ENCODE data around the gene TRMT10B.

The TRMT10B gene

DNA sequence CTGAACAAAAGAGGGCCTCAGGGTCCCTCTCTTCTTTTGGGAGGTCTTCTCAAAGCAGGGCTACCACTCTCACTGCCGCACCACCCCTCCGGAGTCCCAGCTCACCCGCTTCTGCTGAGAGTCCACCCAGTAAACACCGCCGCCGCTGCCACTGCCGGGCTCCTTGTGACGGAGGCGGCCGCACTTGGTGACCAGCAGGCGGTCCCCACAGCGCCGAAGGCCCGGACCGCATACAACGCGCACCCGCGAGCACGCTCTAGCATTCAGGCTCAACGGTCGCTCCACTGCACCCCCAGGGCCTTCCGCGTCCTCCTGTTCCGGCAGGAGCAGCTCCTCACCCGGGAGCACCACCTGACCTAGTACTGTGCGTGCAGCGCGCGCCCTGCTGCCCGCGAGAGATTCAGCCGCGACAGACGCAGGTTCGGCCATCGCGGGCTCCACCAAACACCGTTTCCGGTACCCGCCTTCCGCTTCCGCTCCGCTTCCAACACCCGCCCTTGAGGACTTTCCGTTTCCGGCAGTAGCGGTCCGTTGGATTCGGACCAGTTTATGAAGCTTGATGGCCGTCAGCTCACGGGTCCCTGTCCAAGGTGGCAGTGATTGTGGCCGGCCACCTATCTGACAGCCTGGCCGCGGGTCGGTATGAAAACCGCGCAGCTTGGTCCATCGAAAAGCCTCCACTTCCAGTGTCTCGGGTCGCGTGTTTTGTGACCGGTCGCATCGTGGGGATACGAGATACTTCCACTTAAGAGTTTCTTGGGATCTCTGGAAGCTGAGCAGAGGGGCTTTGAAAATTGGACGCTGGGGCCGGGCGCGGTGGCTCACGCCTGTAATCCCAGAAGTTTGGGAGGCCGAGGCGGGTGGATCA is 31.2 kb downstream of the TRMT10B start, which contains the start of gene EXOSC3:
EXOSC3 (minus strand) TSS at position 449 of the 868 bp plus-strand sequence; CDS start at position 429, 20 bp downstream.
- TF ChIP-seq TAF1 (IDR thresholded peaks at IDR 0.05; ENCODE audit: borderline replicate concordance, low read depth, low read length) (peak; percentile 88), POLR2A (IDR thresholded peaks at IDR 0.05; ENCODE audit: low read depth, low read length) (peak; percentile 98), POLR2AphosphoS5 (IDR thresholded peaks at IDR 0.05; ENCODE audit: low read depth, low read length) (peak; percentile 97)
- FAIRE-seq (peak; percentile 98), DNase-seq (ENCODE audit: insufficient read length) (peak; percentile 70)

DNA sequence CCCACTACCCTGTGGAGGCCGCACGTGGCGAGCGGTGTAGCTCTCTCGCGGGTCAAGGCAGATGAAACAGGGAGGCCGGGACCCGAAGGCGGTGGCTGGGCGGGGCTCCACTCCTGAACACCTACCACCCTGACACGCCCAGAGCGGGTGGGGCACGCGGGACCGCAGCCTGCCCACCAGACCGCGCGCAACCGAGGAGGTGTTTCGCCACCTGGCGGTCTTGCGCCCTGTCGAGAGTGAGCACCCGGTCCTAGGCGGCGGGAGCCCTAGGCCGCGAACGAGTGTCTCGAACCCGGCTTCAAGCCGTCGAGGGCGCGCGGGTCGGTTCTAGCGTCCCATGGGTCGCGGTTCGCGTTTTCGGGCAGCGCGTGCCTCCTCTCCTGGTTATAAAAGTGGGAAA is 33.5 kb downstream of the TRMT10B start:
- TF ChIP-seq POLR2A (IDR thresholded peaks at IDR 0.05; ENCODE audit: low read depth, low read length) (no peak), TAF1 (IDR thresholded peaks at IDR 0.05; ENCODE audit: borderline replicate concordance, low read depth, low read length) (no peak), POLR2AphosphoS5 (IDR thresholded peaks at IDR 0.05; ENCODE audit: low read depth, low read length) (no peak)
- no peak for FAIRE-seq

DNA sequence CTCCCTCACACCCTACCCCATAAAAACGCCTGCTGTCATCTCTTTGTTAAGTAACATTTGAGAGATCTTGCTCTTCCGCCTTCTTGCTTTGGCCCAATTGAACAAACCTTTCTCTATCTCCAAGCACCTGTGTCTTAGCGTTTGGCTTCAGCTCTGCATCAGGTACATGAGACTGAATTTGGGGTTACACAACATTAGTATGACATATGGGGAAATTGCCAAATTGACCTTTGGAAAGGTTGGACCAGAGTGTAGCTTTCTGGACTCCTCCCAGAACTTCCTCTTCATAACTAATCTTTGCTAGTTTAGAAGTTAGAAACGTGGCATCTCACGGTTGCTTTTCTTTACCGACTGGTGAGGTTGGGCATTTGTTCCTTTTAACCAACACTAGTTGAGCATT is 34.7 kb downstream of the TRMT10B start:
- no peak for DNase-seq (ENCODE audit: insufficient read length)
- TF ChIP-seq POLR2A (IDR thresholded peaks at IDR 0.05; ENCODE audit: low read depth, low read length) = no peak
- no peak for TF ChIP-seq POLR2AphosphoS5 (IDR thresholded peaks at IDR 0.05; ENCODE audit: low read depth, low read length)
- TF ChIP-seq TAF1 (IDR thresholded peaks at IDR 0.05; ENCODE audit: borderline replicate concordance, low read depth, low read length) = no peak
- FAIRE-seq = no peak

More for the DNA sequence above, 33.5 kb downstream of the TRMT10B start:
- no peak for DNase-seq (ENCODE audit: insufficient read length)

DNA sequence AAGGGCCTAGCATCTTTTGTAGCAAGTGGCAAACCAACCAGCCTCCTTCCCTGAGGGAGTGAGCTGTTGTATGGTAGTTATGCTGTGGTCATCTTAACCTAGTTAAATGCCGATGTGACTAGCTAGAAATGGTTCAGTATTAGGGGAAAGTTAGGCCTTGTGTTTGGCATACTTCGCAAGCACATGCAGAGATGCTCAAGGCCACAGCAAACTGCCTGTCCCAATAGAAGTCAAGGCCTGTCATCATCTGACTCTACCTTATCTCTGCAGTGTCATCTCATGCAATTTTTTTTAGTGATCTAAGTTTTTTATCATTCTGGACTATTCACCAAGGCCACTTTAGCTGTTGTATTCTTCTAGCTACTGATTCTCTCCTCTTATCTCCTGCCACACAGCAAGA is 36.5 kb downstream of the TRMT10B start:
- no peak for TF ChIP-seq POLR2A (IDR thresholded peaks at IDR 0.05; ENCODE audit: low read depth, low read length)
- TF ChIP-seq TAF1 (IDR thresholded peaks at IDR 0.05; ENCODE audit: borderline replicate concordance, low read depth, low read length) = no peak
- no peak for TF ChIP-seq POLR2AphosphoS5 (IDR thresholded peaks at IDR 0.05; ENCODE audit: low read depth, low read length)
- FAIRE-seq = no peak

DNA sequence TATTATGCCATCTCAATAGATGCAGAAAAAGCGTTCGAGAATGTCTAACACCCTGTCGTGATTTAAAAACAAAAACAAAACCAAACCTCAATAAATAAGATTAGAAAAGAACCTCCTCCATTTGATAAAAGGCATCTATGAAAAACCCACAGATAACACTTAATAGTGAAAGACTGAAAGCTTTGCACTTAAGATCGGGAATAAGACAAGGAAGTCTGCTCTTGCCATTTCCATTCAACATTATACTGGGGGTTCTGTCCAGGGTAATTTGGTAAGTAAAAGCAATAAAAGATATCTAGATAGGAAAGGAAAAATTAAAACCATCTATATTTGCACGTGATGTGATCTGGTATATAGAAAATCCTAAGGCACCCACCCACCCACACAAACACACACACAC is 38.5 kb downstream of the TRMT10B start:
- FAIRE-seq (no peak), DNase-seq (ENCODE audit: insufficient read length) (no peak)
- TF ChIP-seq POLR2A (IDR thresholded peaks at IDR 0.05; ENCODE audit: low read depth, low read length) (no peak), TAF1 (IDR thresholded peaks at IDR 0.05; ENCODE audit: borderline replicate concordance, low read depth, low read length) (no peak), POLR2AphosphoS5 (IDR thresholded peaks at IDR 0.05; ENCODE audit: low read depth, low read length) (no peak)

More for the DNA sequence above, 36.5 kb downstream of the TRMT10B start:
- DNase-seq (ENCODE audit: insufficient read length) = no peak

DNA sequence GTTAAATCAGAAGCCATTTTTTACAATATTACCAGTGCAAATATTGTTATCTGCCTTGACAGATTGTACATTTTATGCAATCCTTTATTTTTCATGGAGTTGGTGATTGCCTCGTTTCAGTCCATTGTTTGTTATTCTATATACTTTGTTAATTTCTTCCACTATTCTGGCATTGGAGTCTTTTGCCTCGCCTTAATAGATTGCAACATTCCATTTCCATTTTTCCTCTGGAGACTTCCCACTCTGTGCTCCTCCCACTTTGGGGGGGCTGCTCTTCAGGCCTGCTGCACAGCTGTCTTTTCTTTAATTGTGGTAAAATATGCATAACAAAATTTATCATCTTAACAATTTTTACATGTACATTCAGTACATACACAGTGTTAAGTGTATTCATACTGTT is 42.6 kb downstream of the TRMT10B start:
- FAIRE-seq (no peak), DNase-seq (ENCODE audit: insufficient read length) (no peak)
- TF ChIP-seq TAF1 (IDR thresholded peaks at IDR 0.05; ENCODE audit: borderline replicate concordance, low read depth, low read length) (no peak), POLR2A (IDR thresholded peaks at IDR 0.05; ENCODE audit: low read depth, low read length) (no peak), POLR2AphosphoS5 (IDR thresholded peaks at IDR 0.05; ENCODE audit: low read depth, low read length) (no peak)

DNA sequence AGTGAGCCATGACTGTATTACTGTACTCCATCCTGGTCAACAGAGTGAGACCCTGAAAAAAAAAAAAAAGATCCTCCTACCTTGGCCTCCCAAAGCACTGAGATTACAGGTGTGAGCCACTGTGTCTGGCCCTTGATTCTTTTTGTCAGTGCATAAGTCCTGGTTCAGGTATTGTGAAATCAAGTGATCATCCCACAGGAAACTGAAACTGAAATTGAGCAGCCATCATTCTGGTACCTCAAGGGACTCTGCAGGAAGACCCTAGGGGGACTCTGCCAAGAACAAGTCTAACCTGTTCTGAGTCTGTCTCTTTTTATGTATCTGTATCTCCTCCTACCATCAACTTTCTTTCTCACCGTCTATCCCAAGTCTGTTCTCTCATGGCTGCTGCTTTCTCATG is 45.1 kb downstream of the TRMT10B start:
- TF ChIP-seq POLR2AphosphoS5 (IDR thresholded peaks at IDR 0.05; ENCODE audit: low read depth, low read length) = no peak
- no peak for TF ChIP-seq POLR2A (IDR thresholded peaks at IDR 0.05; ENCODE audit: low read depth, low read length)
- TF ChIP-seq TAF1 (IDR thresholded peaks at IDR 0.05; ENCODE audit: borderline replicate concordance, low read depth, low read length) = no peak
- FAIRE-seq (peak; percentile 42), DNase-seq (ENCODE audit: insufficient read length) (no peak)

DNA sequence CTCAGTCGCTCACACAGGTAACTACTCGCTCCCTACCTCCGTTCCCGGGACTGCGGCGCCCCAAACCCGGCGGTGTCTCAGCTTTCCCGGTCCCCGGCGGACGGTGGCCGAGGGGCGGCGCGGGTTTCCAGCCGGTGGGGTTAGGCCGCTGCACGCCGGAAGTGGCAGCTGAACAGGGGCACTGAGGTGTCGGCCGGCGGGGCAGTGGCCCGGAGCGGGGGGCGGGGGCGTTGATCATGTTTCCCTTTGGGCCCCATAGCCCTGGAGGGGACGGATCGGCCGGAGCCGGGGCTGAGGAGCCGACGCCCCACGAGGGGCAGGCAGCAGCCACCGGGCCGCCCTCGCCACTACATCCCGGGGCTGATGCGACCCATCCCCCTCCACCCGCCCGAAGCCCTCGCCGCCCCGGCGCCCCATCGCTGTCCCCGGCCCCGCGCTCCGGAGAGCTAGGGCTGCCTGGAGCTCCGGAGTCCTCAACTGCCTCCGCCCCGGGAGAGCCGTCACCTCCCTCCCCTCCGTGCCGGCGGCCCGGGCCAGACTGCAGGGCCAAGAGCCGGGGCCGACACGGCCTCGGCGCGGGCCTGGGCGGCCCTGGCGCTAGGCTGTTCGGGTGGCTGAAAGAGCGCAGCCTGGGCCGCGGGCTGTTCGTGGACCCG is 47.2 kb downstream of the TRMT10B start, which contains the start of gene DCAF10:
DCAF10 (plus strand) TSS at position 167 of the 656 bp plus-strand sequence; CDS start at position 237, 70 bp downstream.
- TF ChIP-seq POLR2AphosphoS5 (IDR thresholded peaks at IDR 0.05; ENCODE audit: low read depth, low read length) = peak; percentile 76
- peak; percentile 72 for TF ChIP-seq POLR2A (IDR thresholded peaks at IDR 0.05; ENCODE audit: low read depth, low read length)
- TF ChIP-seq TAF1 (IDR thresholded peaks at IDR 0.05; ENCODE audit: borderline replicate concordance, low read depth, low read length) = peak; percentile 86
- peak; percentile 87 for FAIRE-seq
- peak; percentile 71 for DNase-seq (ENCODE audit: insufficient read length)

DNA sequence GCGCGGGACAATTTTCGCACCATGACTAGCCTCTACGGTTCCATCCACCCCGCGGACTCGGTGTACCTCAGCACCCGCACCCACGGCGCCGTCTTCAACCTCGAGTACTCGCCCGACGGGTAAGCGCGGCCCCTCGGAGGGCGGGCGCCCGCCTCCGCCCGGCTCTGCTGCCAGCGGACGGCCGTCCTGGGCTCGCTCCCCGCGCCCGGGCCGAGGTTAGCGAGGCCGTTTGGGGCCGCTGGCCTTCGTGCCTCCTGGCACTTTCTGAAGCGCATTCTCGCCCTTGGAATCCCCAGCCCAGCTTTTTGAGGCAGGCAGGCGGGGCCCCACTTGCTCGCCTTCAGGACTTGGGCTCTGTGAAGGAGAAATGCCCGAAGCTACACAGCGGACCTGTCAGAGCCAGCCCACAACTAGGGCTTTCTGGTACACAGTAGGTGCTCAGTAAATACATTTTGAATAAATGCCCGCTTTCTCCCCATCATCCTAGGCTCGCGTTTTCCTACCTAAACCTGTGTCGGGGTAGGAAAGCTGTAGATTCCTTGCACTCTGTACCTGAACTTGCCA is 47.8 kb downstream of the TRMT10B start:
- DNase-seq (ENCODE audit: insufficient read length) (no peak), FAIRE-seq (no peak)

DNA sequence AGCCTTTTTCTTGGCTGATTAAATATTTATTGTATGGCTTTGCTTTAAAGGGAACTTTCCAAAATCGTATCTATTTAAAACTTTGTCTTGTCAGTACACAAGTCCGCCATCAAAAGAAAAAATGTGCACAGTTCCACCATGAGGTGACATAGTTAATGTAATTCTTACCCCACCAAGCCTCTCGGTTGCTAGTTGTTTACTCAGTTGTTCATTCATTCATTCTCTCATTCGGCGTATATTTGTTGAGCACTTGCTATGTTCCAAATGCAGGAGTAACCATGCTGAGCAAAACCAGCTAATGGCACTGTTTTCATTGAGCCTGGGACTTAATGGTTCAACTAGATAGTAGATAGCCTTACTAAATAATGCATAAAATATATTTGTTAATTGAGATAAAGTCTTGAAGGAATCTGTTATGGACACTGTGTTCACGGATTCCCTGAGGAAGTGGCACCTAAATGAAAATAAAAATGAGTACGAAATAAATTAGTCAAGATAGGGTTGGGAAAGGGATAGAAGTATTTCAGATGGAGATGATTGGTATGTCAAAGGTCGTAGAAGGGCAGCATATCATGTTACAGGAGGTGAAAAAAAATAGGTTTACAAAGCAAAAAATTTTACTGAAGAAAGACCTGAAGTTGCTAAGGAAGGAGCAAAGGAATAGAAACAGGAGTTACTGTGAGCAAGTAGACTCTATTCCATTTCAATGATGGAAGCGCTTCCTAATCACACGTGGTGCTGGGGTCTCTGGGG is 48.5 kb downstream of the TRMT10B start:
- DNase-seq (ENCODE audit: insufficient read length) = no peak
- no peak for FAIRE-seq
- TF ChIP-seq POLR2A (IDR thresholded peaks at IDR 0.05; ENCODE audit: low read depth, low read length) = no peak
- no peak for TF ChIP-seq POLR2AphosphoS5 (IDR thresholded peaks at IDR 0.05; ENCODE audit: low read depth, low read length)
- TF ChIP-seq TAF1 (IDR thresholded peaks at IDR 0.05; ENCODE audit: borderline replicate concordance, low read depth, low read length) = no peak

More for the DNA sequence above, 47.8 kb downstream of the TRMT10B start:
- no peak for TF ChIP-seq POLR2A (IDR thresholded peaks at IDR 0.05; ENCODE audit: low read depth, low read length)
- no peak for TF ChIP-seq POLR2AphosphoS5 (IDR thresholded peaks at IDR 0.05; ENCODE audit: low read depth, low read length)
- TF ChIP-seq TAF1 (IDR thresholded peaks at IDR 0.05; ENCODE audit: borderline replicate concordance, low read depth, low read length) = no peak
